ENCODE results near the gene GMEB2.
"Not testable (repeated sequence)": the region's sequence is repeated elsewhere in the genome, so short reads cannot be mapped to it uniquely, and the experiment has no call there.

GMEB2 gene

GRCh38 chr20:63635431-63636141 is 8.7 kb upstream of the GMEB2 start:
- DNase-seq = no peak

- DNase-seq = no peak
Observed at GRCh38 chr20:63633732-63634131, 6.8 kb upstream of the GMEB2 start.

GRCh38 chr20:63631426-63631825 is 4.5 kb upstream of the GMEB2 start:
- DNase-seq = not testable (repeated sequence)

- DNase-seq = not testable (repeated sequence)
Observed at GRCh38 chr20:63630956-63631355, 4.1 kb upstream of the GMEB2 start.

GRCh38 chr20:63628246-63628975 is 1.5 kb upstream of the GMEB2 start:
- peak; percentile 63 for DNase-seq

GRCh38 chr20:63627751-63628245 is 897 bp upstream of the GMEB2 start:
- no peak for DNase-seq

DNA sequence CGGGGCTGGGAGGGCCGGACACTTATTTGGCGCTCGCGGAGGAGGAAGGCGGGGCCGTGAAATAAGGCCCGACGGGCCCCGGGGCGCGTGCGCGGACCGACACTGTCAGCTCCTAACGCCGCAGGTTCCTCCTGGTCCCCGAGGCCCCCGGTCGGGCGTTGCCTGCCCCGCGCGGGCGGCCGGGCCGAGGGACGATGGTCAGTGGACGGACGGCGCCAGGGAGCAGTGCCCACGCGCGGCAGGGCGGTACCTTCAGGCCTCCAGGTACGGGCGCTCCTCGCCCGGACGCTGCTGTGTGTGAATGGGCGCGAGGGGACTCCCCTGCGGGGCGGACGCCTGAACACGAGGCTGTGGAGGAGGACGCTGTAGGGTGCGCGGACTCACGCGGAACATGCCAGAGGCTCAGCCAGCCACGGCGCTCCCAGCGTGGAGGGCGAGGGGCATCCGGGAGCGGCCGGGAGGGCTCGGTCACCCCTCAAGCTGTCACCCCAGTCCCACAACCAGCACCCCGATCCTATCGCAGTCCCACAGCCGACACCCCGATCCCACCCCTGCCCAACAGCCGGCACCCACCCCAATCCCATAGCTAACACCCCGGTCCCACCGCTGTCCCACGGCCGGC is 339 bp upstream of the GMEB2 start:
- DNase-seq = peak; percentile 89

DNA sequence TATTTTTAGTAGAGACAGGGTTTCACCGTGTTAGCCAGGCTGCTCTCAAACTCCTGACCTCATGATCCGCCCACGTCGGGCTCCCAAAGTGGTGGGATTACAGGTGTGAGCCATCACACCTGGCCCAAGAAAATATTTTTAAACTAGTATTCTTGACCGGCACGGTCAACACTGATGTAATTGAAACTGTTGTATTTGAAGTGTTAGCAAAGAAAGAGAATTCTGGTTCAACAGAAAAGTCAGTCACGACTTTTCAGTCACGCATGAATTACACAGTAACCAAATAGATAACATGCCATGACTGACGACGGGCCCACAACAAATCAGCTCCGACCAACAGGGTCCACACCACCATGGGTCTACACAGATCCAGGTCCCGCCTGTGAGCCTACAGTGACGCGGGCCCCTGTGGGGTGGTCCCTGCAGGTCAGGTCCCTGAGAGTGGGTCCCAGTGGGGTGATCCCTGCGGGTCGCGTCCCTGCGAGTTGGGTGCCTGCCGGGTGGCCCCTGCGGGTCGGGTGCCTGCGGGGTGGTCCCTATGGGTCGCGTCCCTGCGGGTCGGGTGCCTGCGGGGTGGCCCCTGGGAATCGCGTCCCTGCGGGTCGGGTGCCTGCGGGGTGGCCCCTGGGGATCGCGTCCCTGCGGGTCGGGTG is 1.0 kb downstream of the GMEB2 start:
- DNase-seq = no peak

- DNase-seq = no peak
Observed at GRCh38 chr20:63624486-63624885, 2.4 kb downstream of the GMEB2 start.

- DNase-seq = no peak
Observed at GRCh38 chr20:63622732-63623131, 4.2 kb downstream of the GMEB2 start.

DNA sequence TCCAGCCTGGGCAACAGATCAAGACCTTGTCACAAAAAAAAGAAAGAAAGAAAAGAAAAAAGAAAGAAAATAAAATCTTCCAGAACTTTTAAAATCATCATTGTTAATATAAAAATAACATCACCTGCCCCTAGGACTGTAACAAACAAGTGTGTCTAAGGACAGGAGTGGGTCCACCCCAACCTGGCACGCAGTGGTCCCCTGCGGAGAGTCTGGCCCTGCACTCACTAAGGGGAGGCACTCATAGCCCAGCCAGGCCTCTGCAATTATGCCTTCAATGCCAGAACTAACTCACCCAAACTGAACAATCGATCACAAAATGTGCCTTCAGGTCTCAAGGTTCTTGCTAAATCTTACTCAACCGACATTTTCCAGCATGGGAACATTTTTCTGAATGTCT is 4.8 kb downstream of the GMEB2 start:
- no peak for DNase-seq

- no peak for DNase-seq
Observed at GRCh38 chr20:63620991-63621390, 5.9 kb downstream of the GMEB2 start.

GRCh38 chr20:63619505-63619904 is 7.4 kb downstream of the GMEB2 start:
- no peak for DNase-seq

DNA sequence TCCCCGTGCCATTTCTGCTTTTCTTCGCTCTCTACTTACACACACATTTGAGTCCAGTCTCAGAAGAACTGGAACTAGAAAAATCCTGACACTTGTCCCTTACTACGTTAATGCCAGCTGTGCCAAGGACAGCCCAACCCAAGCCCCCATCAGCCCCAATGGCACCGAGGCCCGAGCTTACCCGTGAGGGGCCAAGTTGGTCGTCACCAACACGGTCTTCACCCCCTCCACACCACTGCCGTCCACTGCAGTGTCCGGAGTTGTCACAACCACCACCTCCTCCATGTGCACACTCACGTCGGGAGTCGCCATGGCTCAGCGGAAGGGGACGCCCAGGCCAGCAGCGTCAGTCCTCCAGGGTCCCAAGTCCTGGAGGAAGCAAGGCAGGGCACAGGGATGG is 7.8 kb downstream of the GMEB2 start:
- DNase-seq = no peak

GRCh38 chr20:63618291-63618980 is 8.5 kb downstream of the GMEB2 start:
- no peak for DNase-seq

DNA sequence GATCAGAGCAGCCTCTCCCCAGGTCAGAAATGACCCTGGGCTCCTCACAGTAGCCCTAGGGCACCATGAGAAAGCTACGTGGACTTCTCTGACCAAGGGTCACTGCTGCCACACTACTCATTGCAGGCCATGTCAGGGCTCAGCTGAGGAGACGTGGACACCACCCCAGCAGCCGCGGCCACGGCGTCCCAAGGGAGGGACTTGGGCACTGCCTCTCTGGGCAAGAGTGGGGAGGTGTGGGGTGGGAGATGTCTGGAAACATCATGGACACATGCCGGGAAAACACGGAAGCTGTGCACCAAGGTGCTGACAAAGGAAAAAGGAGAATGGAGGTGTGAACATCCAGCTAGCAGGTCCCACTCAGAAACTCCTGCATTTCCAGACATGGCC is 9.0 kb downstream of the GMEB2 start:
- no peak for DNase-seq

DNA sequence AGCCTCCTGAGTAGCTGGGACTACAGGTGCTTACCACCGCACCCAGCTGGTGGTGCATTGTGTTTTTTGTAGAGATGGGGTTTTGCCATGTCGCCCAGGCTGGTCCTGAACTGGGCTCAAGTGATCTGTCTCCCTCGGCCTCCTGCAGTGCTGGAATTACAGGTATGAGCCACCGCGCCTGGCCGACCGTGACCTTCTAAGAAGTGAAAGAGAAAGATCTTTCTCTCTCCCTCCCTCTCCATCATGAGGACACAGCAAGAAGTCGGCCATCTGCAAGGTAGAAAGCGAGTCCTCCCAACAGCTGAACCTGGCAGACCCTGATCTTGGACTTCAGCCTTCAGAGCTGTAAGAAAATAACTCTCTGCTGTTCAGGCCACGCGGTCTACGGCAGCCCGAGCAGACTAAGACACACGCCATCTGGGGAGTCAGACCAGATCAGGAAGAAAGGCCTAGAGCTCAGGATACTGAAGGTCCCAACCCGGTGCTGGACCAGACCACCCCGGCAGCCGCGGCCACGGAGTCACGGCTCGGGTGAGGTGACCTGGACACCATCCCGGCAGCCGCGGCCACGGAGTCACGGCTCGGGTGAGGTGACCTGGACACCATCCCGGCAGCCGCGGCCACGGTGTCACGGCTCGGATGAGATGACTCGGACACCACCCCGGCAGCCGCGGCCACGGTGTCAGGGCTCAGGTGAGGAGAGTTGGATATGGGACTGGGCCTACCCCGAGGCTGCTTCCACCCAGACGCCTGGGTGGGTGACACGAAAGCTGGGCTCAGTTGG is 9.6 kb downstream of the GMEB2 start:
- no peak for DNase-seq

DNA sequence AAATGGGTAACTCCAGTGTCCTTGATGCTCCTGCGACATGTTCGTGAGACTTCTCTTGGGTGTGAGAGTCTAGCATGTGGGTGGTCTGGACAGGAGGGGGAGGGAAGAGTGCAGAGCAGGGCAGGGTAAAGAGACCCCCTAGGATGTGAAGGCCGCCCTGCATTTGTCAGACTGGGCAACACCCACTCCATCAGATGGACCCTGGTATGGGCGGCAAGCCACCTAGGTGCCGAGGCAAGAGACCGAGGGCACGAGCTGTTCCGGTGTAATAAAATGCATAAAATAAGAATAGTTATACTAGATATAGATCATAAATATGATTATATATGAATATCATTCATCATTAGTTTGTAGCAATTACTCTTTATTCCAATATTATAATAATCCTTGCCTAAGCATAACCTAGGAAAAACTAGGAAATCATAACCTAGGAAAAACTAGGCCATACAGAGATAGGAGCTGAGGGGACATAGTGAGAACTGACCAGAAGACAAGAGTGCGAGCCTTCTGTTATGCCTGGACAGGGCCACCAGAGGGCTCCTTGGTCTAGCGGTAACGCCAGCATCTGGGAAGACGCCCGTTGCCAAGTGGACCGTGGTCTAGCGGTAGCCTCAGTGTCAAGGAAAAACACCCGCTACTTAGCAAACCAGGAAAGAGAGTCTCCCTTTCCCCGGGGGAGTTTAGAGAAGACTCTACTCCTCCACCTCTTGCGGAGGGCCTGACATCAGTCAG is 12.9 kb downstream of the GMEB2 start:
- not testable (repeated sequence) for DNase-seq

DNA sequence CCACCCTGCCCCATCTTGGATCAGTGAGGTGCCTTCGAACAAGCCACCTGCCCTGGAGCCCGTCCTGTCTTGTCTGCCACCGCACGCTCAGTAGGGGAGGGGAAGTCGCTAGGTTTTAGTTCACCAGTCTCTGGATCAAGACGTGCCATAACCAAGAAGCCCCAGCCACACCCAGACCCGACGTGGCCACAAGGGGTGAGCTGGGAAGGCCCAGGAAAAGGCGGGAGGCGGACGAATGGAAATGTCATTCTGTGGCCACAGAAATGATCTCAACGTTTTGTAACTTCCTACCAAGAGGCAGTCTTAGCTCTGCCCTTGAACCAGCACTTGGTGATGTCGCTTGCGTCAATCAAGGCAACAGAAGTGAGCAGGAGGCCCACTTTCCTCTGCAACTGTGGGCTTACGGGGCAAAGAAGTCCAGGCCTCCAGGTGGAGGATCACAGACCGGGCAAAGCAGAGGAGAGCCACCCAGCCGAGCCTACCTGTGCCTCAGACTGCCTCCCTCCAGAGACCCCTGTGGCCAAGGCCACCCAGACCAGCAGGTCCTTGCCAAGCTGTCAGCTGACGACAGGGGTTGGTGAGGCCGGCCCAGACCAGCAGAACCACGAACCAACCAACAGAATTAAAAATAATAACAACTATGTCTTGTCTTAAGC is 14.5 kb downstream of the GMEB2 start:
- no peak for DNase-seq

GRCh38 chr20:63611646-63612045 is 15.3 kb downstream of the GMEB2 start:
- DNase-seq = no peak

Data from DMS153 (cell line).